ENCODE results near the gene RNF31. TPM values are rescaled to one million over a fixed set of nuclear protein-coding genes. Genes with fewer than 3 reads are reported as not detected.
A peak's percentile ranks its signal among the peaks of the same experiment; 100 is the strongest.

The RNF31 gene
- total and polyA plus RNA-seq, 2 donors (not counting 3 experiments of a cell fraction or from before 2014, with no cell fraction given): 32.3 to 69.7 TPM

- TSS peak; percentile 55 for BruUV-seq (replicated peaks)
These were observed 1.4 kb upstream of the RNF31 start for GRCh38 chr14:24145690-24146452.

More at GRCh38 chr14:24145690-24146452, 1.4 kb upstream of the RNF31 start:
- H3K36me3 ChIP-seq (ENCODE audit: control insufficient read depth in 2 of 2, extremely low read depth in 1 of 2, insufficient read depth in 2 of 2, low read length in 2 of 2): peaks cover 0 to 15% of the 10 kb centered on the region in 2 experiments
- H3K9me3 ChIP-seq (replicated peaks; ENCODE audit: control insufficient read depth, insufficient read depth, low read length): no peaks in the 10 kb centered on the region
- DNase-seq (ENCODE audit: low read depth, low spot score) (peak; percentile 7), FAIRE-seq (peak; percentile 37)
- H3K27ac ChIP-seq (ENCODE audit: insufficient read depth, low read depth, low read length): peak overlapping the region; percentile 52
- peak overlapping the region; percentile 95 for H3K4me2 ChIP-seq (ENCODE audit: insufficient read depth, low read length)
- TF ChIP-seq EZH2 (IDR thresholded peaks at IDR 0.05; ENCODE audit: borderline replicate concordance, low read depth, low read length, severe bottlenecking) (no peak), GATA2 (IDR thresholded peaks at IDR 0.05; ENCODE audit: insufficient read depth, insufficient read length, low read depth, low read length) (no peak), FOS (IDR thresholded peaks at IDR 0.05; ENCODE audit: borderline replicate concordance, insufficient read depth, low read length) (no peak), CTCF (IDR thresholded peaks at IDR 0.05; ENCODE audit: extremely low read depth in 1 of 2, insufficient read depth in 1 of 2, low read depth in 1 of 2, low read length in 2 of 2) (no peak), POLR2A (IDR thresholded peaks at IDR 0.05; ENCODE audit: low read depth, low read length) (no peak), MYC (IDR thresholded peaks at IDR 0.05; ENCODE audit: low read depth, low read length) (no peak), POLR2AphosphoS5 (IDR thresholded peaks at IDR 0.05; ENCODE audit: insufficient read depth, low read depth, low read length) (no peak), MAX (IDR thresholded peaks at IDR 0.05; ENCODE audit: insufficient read depth, insufficient read length) (no peak), JUN (IDR thresholded peaks at IDR 0.05; ENCODE audit: borderline replicate concordance, insufficient read depth, insufficient read length, low read depth) (no peak)
- CTCF ChIA-PET: interaction anchor here (0.9 to 7.8 kb wide), 9 partner anchors 9 to 162 kb away, joined by 3 to 63 read pairs (median 4); partner anchors contain the start of genes CIDEB, IRF9, PSME1 and TINF2
- POLR2A ChIA-PET: interaction anchor here (0.5 to 2.0 kb wide), 8 partner anchors 9 to 246 kb away, joined by 3 to 13 read pairs (median 5); partner anchors contain the start of genes CHMP4A, DCAF11, IRF9 and NRL
- no peaks in the 10 kb centered on the region for H4K20me1 ChIP-seq (replicated peaks; ENCODE audit: control insufficient read depth, extremely low read depth, insufficient read depth, low read length)
- H3K79me2 ChIP-seq (ENCODE audit: control insufficient read depth, insufficient read depth, low read length): peaks cover 27% of the 10 kb centered on the region
- H3K4me3 ChIP-seq (replicated peaks in 1 of 3; ENCODE audit: insufficient read depth in 1 of 3, low read depth in 1 of 3, low read length in 3 of 3): peak overlapping the region; percentile 59 to 86 (median 79)
- intact Hi-C loops (cut with micrococcal nuclease) (loop anchor here (1.0 to 5.0 kb wide), 5 partner anchors 32 to 286 kb away; partner anchors contain the start of genes DCAF11, DHRS1, IPO4 and NFATC4), dilution Hi-C loops (cut with MboI; ENCODE audit: extremely low pct_ligation_motif_present, low sequenced_read_pairs) (no loop called here)
- peaks cover 19% of the 10 kb centered on the region for H3K4me1 ChIP-seq (ENCODE audit: control insufficient read depth, extremely low read depth, insufficient read depth, low read length)
- H3K27me3 ChIP-seq (ENCODE audit: control insufficient read depth in 2 of 2, insufficient read depth in 2 of 2, low read length in 2 of 2): no peaks in the 10 kb centered on the region
- peak overlapping the region; percentile 72 for H3K9ac ChIP-seq (replicated peaks; ENCODE audit: extremely low read depth, insufficient read depth, low read length)
- H2AFZ ChIP-seq (ENCODE audit: low read depth, low read length): peak overlapping the region; percentile 91
- H3K9me1 ChIP-seq (replicated peaks; ENCODE audit: control insufficient read depth, extremely low read depth, insufficient read depth, low read length): no peaks in the 10 kb centered on the region
